Right lobe of liver (tissue), 6 donors: ENCODE measurements around the gene CIBAR2. TPM values are rescaled to one million over a fixed set of nuclear protein-coding genes. Genes with fewer than 3 reads are reported as not detected.

Source experiments
- ATAC-seq, 4 donors: fragments of 200-7000 bp; cut with Tn5 transposase; one replicate each; pipeline ENCODE4 v1.9.1; 2020; ENCODE audit warnings: mild to moderate bottlenecking in 4 of 4, moderate library complexity in 4 of 4
- DNase-seq, 3 donors: peaks; one replicate each; pipeline ENCODE4 v3.0.0-alpha.2; 2020
- H3K27ac ChIP-seq, 3 donors: fragments of 200-600 bp; one replicate each; pipeline ENCODE4 v1.8.0; 2022
- H3K27me3 ChIP-seq, 2 donors: fragments of 200-600 bp; one replicate each; pipeline ENCODE4 v1.8.0; 2022
- H3K36me3 ChIP-seq, 4 donors: fragments of 200-600 bp; sonication (generic) in 1 of 4; one replicate each; pipeline versions ENCODE4 v1.5.1 to v1.8.0; 2017 to 2022; ENCODE audit warnings: control low read depth in 1 of 4
- H3K4me1 ChIP-seq, 4 donors: fragments of 200-600 bp; sonication (generic) in 1 of 4; one replicate each; pipeline versions ENCODE4 v1.5.1 to v1.8.0; 2017 to 2022; ENCODE audit warnings: control low read depth in 1 of 4
- H3K4me3 ChIP-seq, 3 donors: fragments of 200-600 bp; one replicate each; pipeline ENCODE4 v1.8.0; 2022
- H3K9me3 ChIP-seq, 4 donors: fragments of 200-600 bp; sonication (generic) in 1 of 4; one replicate each; pipeline versions ENCODE4 v1.5.1 to v1.8.0; 2017 to 2022; ENCODE audit warnings: control low read depth in 1 of 4
- POLR2A ChIP-seq: fragments of 450-650 bp; IDR thresholded peaks from one replicate; pipeline ENCODE4 v1.6.1; 2017; ENCODE audit warnings: antibody characterized with exemption, mild to moderate bottlenecking
- WGBS: methylation state at CpG from one replicate; pipeline ENCODE4 v1.1.6; 2018; ENCODE audit warnings: low coverage, low lambda C conversion rate; ENCODE audit not compliant: insufficient coverage; ENCODE audit errors: missing lambda C conversion rate; 5-methylcytosine and 5-hydroxymethylcytosine counted together
- intact Hi-C, 2 donors: fragments of 100-400 bp; cut with DNase I; formaldehyde crosslinking; loops; one replicate each; pipeline versions ENCODE4 v1.11.2 to v1.14.1; 2022
- total RNA-seq, 6 experiments: library from RNA; depleted of rRNA in 2 of 6; stranded (reverse); fragments of >200 nt in 2 of 6; fragmentation: NEBNext Ultra II Directional in 3 of 6; extraction: Animal tissue kit (Norgen Biotek cat#: 25700) in 3 of 6; gene quantifications; one replicate each; pipeline versions ENCODE4 v1.1.0 to v1.2.4, GENCODE V29; 2016 to 2023
- TF ChIP-seq, protein P1 (sequence below), 4 donors: fragments of 200-600 bp in 3 of 4; fragments of 450-650 bp in 1 of 4; IDR thresholded peaks; one replicate each; pipeline versions ENCODE4 v1.5.1 to v1.8.0; 2016 to 2022; ENCODE audit warnings: antibody characterized with exemption in 4 of 4, mild to moderate bottlenecking in 2 of 4
- donor health status: DM: no; HTN: yes; CAD: no.
- donor health status: DM: no; HTN: no; CAD: no.
- donor health status: DM: no; HTN: no; CAD: no.
- donor health status: DM: no; HTN: yes; CAD: no.
- donor health status: DM: no; HTN: yes; CAD: no.

The CIBAR2 gene
- total RNA-seq, 6 experiments from 2014 or later: not detected

- no peak for TF ChIP-seq POLR2A
- TF ChIP-seq, protein P1, sequence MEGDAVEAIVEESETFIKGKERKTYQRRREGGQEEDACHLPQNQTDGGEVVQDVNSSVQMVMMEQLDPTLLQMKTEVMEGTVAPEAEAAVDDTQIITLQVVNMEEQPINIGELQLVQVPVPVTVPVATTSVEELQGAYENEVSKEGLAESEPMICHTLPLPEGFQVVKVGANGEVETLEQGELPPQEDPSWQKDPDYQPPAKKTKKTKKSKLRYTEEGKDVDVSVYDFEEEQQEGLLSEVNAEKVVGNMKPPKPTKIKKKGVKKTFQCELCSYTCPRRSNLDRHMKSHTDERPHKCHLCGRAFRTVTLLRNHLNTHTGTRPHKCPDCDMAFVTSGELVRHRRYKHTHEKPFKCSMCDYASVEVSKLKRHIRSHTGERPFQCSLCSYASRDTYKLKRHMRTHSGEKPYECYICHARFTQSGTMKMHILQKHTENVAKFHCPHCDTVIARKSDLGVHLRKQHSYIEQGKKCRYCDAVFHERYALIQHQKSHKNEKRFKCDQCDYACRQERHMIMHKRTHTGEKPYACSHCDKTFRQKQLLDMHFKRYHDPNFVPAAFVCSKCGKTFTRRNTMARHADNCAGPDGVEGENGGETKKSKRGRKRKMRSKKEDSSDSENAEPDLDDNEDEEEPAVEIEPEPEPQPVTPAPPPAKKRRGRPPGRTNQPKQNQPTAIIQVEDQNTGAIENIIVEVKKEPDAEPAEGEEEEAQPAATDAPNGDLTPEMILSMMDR (IDR thresholded peaks at IDR 0.05): no peak
- Histone ChIP-seq H3K27me3 (no peaks in the 10 kb centered on the region), H3K36me3 (no peaks in the 10 kb centered on the region), H3K4me1 (peaks cover 0 to 13% (median 0%) of the 10 kb centered on the region in 4 donors), H3K9me3 (no peaks in the 10 kb centered on the region), H3K4me3 (no peak overlapping the region), H3K27ac (no peak overlapping the region)
- no peak for DNase-seq
- 73% methylated on average over 8 of the region's 8 CpGs for WGBS
- no peak for ATAC-seq
- intact Hi-C loops: no loop called here
Observed at GRCh38 chr16:85051683-85052082, 60.6 kb downstream of the CIBAR2 start.

DNA sequence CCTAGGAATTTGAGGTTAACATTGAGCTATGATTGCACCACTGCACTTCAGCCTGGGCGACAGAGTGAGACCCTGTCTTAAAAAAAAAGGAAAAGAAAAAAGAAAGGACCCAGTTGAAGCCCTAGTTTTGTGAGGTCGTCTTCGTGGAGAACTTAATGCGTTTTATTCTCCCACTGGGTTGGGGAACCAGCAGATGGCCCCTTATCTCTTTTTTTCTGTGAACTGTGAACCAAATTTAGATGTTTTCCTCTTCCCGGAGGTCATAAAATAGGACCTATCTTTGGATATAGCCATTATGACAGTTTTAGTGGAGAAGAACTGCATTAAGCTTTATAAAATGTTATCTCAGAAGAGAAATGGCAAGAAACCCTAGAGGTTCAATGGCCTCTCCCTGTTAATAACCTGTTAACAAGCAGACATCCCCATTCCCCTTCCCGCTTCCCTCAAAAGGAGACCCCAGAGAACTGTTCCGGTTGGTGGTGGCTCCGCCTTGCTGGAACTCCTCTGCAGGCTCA, 61.1 kb downstream of the CIBAR2 start:
- Histone ChIP-seq H3K4me1 (peaks cover 0 to 13% (median 0%) of the 10 kb centered on the region in 4 donors), H3K36me3 (no peaks in the 10 kb centered on the region), H3K27me3 (no peaks in the 10 kb centered on the region), H3K4me3 (no peak overlapping the region), H3K9me3 (no peaks in the 10 kb centered on the region), H3K27ac (no peak overlapping the region)
- intact Hi-C loops: no loop called here
- DNase-seq (no peak), ATAC-seq (no peak)
- TF ChIP-seq POLR2A: no peak
- TF ChIP-seq, protein P1 (IDR thresholded peaks at IDR 0.05): no peak
- WGBS: 62% methylated on average over 7 of the region's 8 CpGs

- no peak overlapping the region for H3K27ac ChIP-seq
- no peak overlapping the region for H3K4me3 ChIP-seq
- no peak for TF ChIP-seq POLR2A
- TF ChIP-seq, protein P1 (IDR thresholded peaks at IDR 0.05): no peak
- WGBS: 84% methylated on average over 5 of the region's 15 CpGs
- H3K4me1 ChIP-seq: peaks cover 0 to 2% (median 0%) of the 10 kb centered on the region in 4 donors
- ATAC-seq: no peak
- H3K36me3 ChIP-seq: no peaks in the 10 kb centered on the region
- H3K9me3 ChIP-seq: no peaks in the 10 kb centered on the region
- intact Hi-C loops: no loop called here
- no peaks in the 10 kb centered on the region for H3K27me3 ChIP-seq
- no peak for DNase-seq
Observed at GRCh38 chr16:85049706-85050305, 62.5 kb downstream of the CIBAR2 start.

GRCh38 chr16:85048921-85049562, 63.2 kb downstream of the CIBAR2 start:
- TF ChIP-seq, protein P1 (IDR thresholded peaks at IDR 0.05): no peak
- TF ChIP-seq POLR2A: no peak
- H3K4me1 ChIP-seq: no peaks in the 10 kb centered on the region
- ATAC-seq: no peak
- intact Hi-C loops: no loop called here
- H3K27ac ChIP-seq: no peak overlapping the region
- WGBS: 86% methylated on average over 5 of the region's 17 CpGs
- no peaks in the 10 kb centered on the region for H3K27me3 ChIP-seq
- peak in 1 of 3 donors; percentile 50 for DNase-seq
- no peaks in the 10 kb centered on the region for H3K9me3 ChIP-seq
- H3K4me3 ChIP-seq: no peak overlapping the region
- H3K36me3 ChIP-seq: no peaks in the 10 kb centered on the region

Other genes with a start within 250 kb of the CIBAR2 start
- 10 to 100 TPM; 10.7 to 27.5 (median 19.0) TPM for gene ZDHHC7, start 100.9 kb downstream of the CIBAR2 start, total RNA-seq
- 1 to 10 TPM; 2.6 to 7.4 (median 4.7) TPM for gene KIAA0513, start 84.7 kb downstream of the CIBAR2 start, total RNA-seq